SK-N-SH treated with all-trans-retinoic acid at 6 μM for 48 hours (cell line): ENCODE results near the gene ZBTB47.

Experiments
- ATAC-seq: fragments of 200-7000 bp; cut with Tn5 transposase; 3 replicates; pipeline ENCODE4 v1.9.1; 2020; ENCODE audit warnings: mild to moderate bottlenecking, moderate library complexity
- ARNTL ChIP-seq: fragments of 450-650 bp; formaldehyde crosslinking; IDR thresholded peaks from 2 replicates; pipeline ENCODE4 v1.5.0; 2020; ENCODE audit warnings: low read depth, mild to moderate bottlenecking, moderate library complexity, borderline replicate concordance
- BACH2 ChIP-seq: fragments of 250-450 bp; sonication (Bioruptor Pico); IDR thresholded peaks from 2 replicates; pipeline ENCODE4 v1.9.0; 2021; ENCODE audit warnings: mild to moderate bottlenecking, borderline replicate concordance
- CSDC2 ChIP-seq: fragments of 250-450 bp; sonication (Bioruptor Pico); IDR thresholded peaks from 2 replicates; pipeline ENCODE4 v1.5.0; 2020; ENCODE audit warnings: mild to moderate bottlenecking, moderate library complexity
- ESRRG ChIP-seq: fragments of 250-450 bp; sonication (Bioruptor Pico); IDR thresholded peaks from 2 replicates; pipeline ENCODE4 v1.6.1; 2021; ENCODE audit warnings: mild to moderate bottlenecking
- ISL1 ChIP-seq: fragments of 250-450 bp; sonication (Bioruptor Pico); IDR thresholded peaks from 2 replicates; pipeline ENCODE4 v2.1.2; 2022; ENCODE audit warnings: mild to moderate bottlenecking, moderate library complexity
- OSR1 ChIP-seq: fragments of 250-450 bp; sonication (Bioruptor Pico); IDR thresholded peaks from 2 replicates; pipeline ENCODE4 v1.8.0; 2022; ENCODE audit warnings: moderate library complexity, mild to moderate bottlenecking, inconsistent platforms
- PATZ1 ChIP-seq: fragments of 250-450 bp; sonication (Bioruptor Pico); IDR thresholded peaks from 2 replicates; pipeline ENCODE4 v1.8.0; 2020; ENCODE audit warnings: mild to moderate bottlenecking, moderate library complexity, borderline replicate concordance
- POU6F1 ChIP-seq: fragments of 250-450 bp; sonication (Bioruptor Pico); IDR thresholded peaks from 2 replicates; pipeline ENCODE4 v1.8.0; 2021; ENCODE audit warnings: low read depth, mild to moderate bottlenecking, moderate library complexity, borderline replicate concordance
- PPARA ChIP-seq: fragments of 250-450 bp; sonication (Bioruptor Pico); IDR thresholded peaks from 2 replicates; pipeline ENCODE4 v1.5.0; 2020; ENCODE audit warnings: mild to moderate bottlenecking, borderline replicate concordance
- RARB ChIP-seq: fragments of 250-450 bp; sonication (Bioruptor Pico); IDR thresholded peaks from 2 replicates; pipeline ENCODE4 v1.8.0; 2021; ENCODE audit warnings: mild to moderate bottlenecking, moderate library complexity
- SNAI2 ChIP-seq: fragments of 250-450 bp; sonication (Bioruptor Pico); IDR thresholded peaks from 2 replicates; pipeline ENCODE4 v1.5.0; 2020; ENCODE audit warnings: mild to moderate bottlenecking, moderate library complexity
- TCF4 ChIP-seq: fragments of 250-450 bp; sonication (Bioruptor Pico); IDR thresholded peaks from 2 replicates; pipeline ENCODE4 v1.8.0; 2021; ENCODE audit warnings: mild to moderate bottlenecking, moderate library complexity, borderline replicate concordance
- TOX ChIP-seq: fragments of 250-450 bp; sonication (Bioruptor Pico); IDR thresholded peaks from 2 replicates; pipeline ENCODE4 v1.8.0; 2021; ENCODE audit warnings: mild to moderate bottlenecking, moderate library complexity, borderline replicate concordance
- ZC3H10 ChIP-seq: fragments of 250-450 bp; sonication (Bioruptor Pico); IDR thresholded peaks from 2 replicates; pipeline ENCODE4 v1.5.1; 2021; ENCODE audit warnings: mild to moderate bottlenecking, moderate library complexity
- ZFP30 ChIP-seq: fragments of 450-650 bp; formaldehyde crosslinking; IDR thresholded peaks from 2 replicates; pipeline ENCODE4 v1.5.0; 2022; ENCODE audit warnings: mild to moderate bottlenecking, moderate library complexity
- ZNF565 ChIP-seq: fragments of 450-650 bp; formaldehyde crosslinking; conservative IDR thresholded peaks from 2 replicates; pipeline ENCODE4 v1.5.0; 2020; ENCODE audit warnings: low read depth, mild to moderate bottlenecking, moderate library complexity
- ZNF70 ChIP-seq: fragments of 450-650 bp; formaldehyde crosslinking; IDR thresholded peaks from 2 replicates; pipeline ENCODE4 v1.5.0; 2020; ENCODE audit warnings: mild to moderate bottlenecking, moderate library complexity
- ZNF8 ChIP-seq: fragments of 450-650 bp; formaldehyde crosslinking; IDR thresholded peaks from 2 replicates; pipeline ENCODE4 v1.5.0; 2020; ENCODE audit warnings: mild to moderate bottlenecking, moderate library complexity
- TF ChIP-seq, protein P1 (sequence below): fragments of 250-450 bp; sonication (Bioruptor Pico); IDR thresholded peaks from 2 replicates; pipeline ENCODE4 v1.5.1; 2021; ENCODE audit warnings: mild to moderate bottlenecking, moderate library complexity

ZBTB47 gene

GRCh38 chr3:42663581-42664437, 10.3 kb downstream of the ZBTB47 start:
- no peak for TF ChIP-seq ZC3H10 (CRISPR knock-in tag)
- no peak for TF ChIP-seq ESRRG
- no peak for TF ChIP-seq CSDC2 (CRISPR knock-in tag)
- no peak for TF ChIP-seq OSR1 (CRISPR knock-in tag)
- TF ChIP-seq BACH2 (CRISPR knock-in tag), result no peak
- no peak for TF ChIP-seq ISL1
- TF ChIP-seq TCF4 (CRISPR knock-in tag), result no peak
- no peak for TF ChIP-seq ZNF70
- TF ChIP-seq, protein P1, sequence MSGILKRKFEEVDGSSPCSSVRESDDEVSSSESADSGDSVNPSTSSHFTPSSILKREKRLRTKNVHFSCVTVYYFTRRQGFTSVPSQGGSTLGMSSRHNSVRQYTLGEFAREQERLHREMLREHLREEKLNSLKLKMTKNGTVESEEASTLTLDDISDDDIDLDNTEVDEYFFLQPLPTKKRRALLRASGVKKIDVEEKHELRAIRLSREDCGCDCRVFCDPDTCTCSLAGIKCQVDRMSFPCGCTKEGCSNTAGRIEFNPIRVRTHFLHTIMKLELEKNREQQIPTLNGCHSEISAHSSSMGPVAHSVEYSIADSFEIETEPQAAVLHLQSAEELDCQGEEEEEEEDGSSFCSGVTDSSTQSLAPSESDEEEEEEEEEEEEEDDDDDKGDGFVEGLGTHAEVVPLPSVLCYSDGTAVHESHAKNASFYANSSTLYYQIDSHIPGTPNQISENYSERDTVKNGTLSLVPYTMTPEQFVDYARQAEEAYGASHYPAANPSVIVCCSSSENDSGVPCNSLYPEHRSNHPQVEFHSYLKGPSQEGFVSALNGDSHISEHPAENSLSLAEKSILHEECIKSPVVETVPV (CRISPR knock-in tag), result no peak
- no peak for TF ChIP-seq ARNTL (CRISPR knock-in tag)
- TF ChIP-seq PPARA (CRISPR knock-in tag), result no peak
- no peak for TF ChIP-seq ZFP30 (CRISPR knock-in tag)
- TF ChIP-seq ZNF565 (CRISPR knock-in tag), result no peak

DNA sequence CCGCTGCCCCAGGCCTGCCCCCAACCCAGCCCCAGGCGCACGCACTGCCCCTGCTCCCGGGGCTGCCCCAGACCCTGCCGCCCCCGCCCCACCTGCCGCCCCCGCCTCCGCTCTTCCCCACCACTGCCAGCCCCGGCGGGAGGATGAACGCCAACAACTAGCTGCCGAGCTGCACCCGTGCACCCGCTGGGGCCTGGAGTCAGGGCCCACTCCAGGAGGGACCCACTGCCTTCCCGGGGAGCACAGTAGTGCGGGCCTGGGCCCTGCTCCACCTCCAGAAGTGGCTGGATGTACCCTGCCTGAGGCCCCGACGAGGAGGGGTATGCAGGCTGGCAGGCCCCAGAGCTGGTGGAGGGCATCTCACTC, 10.9 kb downstream of the ZBTB47 start:
- TF ChIP-seq POU6F1 (CRISPR knock-in tag), result no peak
- TF ChIP-seq TOX, result no peak
- no peak for TF ChIP-seq TCF4 (CRISPR knock-in tag)
- TF ChIP-seq BACH2 (CRISPR knock-in tag), result no peak
- no peak for TF ChIP-seq RARB (CRISPR knock-in tag)
- TF ChIP-seq PPARA (CRISPR knock-in tag), result no peak
- TF ChIP-seq ARNTL (CRISPR knock-in tag), result no peak
- ATAC-seq, result no peak

More at GRCh38 chr3:42663581-42664437, 10.3 kb downstream of the ZBTB47 start:
- no peak for ATAC-seq

- no peak for ATAC-seq
Measured at GRCh38 chr3:42665050-42665878, 11.8 kb downstream of the ZBTB47 start.

More at GRCh38 chr3:42665050-42665878, 11.8 kb downstream of the ZBTB47 start:
- TF ChIP-seq ZFP30 (CRISPR knock-in tag), result no peak
- TF ChIP-seq, protein P1 (CRISPR knock-in tag), result no peak
- TF ChIP-seq TCF4 (CRISPR knock-in tag), result no peak
- no peak for TF ChIP-seq ESRRG
- TF ChIP-seq BACH2 (CRISPR knock-in tag), result no peak
- no peak for TF ChIP-seq ZNF8 (CRISPR knock-in tag)
- no peak for TF ChIP-seq CSDC2 (CRISPR knock-in tag)
- no peak for TF ChIP-seq PATZ1 (CRISPR knock-in tag)
- no peak for TF ChIP-seq SNAI2 (CRISPR knock-in tag)
